A673 (cell line): ENCODE data around the gene LRPPRC.

ENCODE experiments used
- EZH2 ChIP-seq: fragments of 200-600 bp; sonication (generic); IDR thresholded peaks from 2 replicates; pipeline ENCODE4 v1.6.1; 2017; ENCODE audit warnings: borderline replicate concordance, low read depth, mild to moderate bottlenecking, mixed read lengths, antibody characterized with exemption, low read length; ENCODE audit not compliant: poor library complexity, severe bottlenecking
- TF ChIP-seq, protein P1 (sequence below): fragments of 300-800, 200-600 bp; sonication (generic); conservative IDR thresholded peaks from 2 replicates; pipeline ENCODE4 v1.5.1; 2017; ENCODE audit warnings: low read depth, mild to moderate bottlenecking, antibody characterized with exemption, low read length, moderate library complexity, mixed read lengths

DNA sequence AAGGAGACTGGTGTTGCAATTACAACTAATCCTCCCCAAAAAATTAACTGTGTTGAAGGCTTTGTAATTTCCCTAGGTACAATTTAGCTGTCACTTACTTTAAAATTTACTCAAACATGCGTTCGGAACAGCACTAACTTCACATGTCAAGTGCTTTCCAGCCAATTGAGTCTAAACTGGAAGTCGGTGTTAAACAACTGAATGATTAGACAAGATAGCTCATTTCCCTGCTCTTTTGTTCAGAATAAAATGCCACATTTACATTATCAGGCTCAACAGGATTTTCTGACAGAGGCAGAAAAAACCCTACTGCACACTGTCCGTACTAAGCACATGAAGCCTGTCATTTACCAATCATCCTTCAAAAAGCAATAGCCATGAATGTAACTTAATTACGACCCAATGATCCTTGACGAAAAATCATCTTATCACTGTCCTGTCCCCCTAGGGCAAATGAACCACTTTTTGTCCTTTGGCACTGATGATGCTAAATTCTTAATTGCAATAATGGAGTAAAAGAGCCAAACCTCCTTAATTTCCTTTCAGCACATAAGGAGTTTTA is 56.0 kb downstream of the LRPPRC start:
- TF ChIP-seq, protein P1, sequence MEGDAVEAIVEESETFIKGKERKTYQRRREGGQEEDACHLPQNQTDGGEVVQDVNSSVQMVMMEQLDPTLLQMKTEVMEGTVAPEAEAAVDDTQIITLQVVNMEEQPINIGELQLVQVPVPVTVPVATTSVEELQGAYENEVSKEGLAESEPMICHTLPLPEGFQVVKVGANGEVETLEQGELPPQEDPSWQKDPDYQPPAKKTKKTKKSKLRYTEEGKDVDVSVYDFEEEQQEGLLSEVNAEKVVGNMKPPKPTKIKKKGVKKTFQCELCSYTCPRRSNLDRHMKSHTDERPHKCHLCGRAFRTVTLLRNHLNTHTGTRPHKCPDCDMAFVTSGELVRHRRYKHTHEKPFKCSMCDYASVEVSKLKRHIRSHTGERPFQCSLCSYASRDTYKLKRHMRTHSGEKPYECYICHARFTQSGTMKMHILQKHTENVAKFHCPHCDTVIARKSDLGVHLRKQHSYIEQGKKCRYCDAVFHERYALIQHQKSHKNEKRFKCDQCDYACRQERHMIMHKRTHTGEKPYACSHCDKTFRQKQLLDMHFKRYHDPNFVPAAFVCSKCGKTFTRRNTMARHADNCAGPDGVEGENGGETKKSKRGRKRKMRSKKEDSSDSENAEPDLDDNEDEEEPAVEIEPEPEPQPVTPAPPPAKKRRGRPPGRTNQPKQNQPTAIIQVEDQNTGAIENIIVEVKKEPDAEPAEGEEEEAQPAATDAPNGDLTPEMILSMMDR: no peak
- TF ChIP-seq EZH2: no peak
